ENCODE results near the gene CELF2. TPM values are rescaled to one million over a fixed set of nuclear protein-coding genes. Genes with fewer than 3 reads are reported as not detected.

CELF2 gene
- total RNA-seq, 1 experiment from 2014 or later = 28.7 TPM

DNA sequence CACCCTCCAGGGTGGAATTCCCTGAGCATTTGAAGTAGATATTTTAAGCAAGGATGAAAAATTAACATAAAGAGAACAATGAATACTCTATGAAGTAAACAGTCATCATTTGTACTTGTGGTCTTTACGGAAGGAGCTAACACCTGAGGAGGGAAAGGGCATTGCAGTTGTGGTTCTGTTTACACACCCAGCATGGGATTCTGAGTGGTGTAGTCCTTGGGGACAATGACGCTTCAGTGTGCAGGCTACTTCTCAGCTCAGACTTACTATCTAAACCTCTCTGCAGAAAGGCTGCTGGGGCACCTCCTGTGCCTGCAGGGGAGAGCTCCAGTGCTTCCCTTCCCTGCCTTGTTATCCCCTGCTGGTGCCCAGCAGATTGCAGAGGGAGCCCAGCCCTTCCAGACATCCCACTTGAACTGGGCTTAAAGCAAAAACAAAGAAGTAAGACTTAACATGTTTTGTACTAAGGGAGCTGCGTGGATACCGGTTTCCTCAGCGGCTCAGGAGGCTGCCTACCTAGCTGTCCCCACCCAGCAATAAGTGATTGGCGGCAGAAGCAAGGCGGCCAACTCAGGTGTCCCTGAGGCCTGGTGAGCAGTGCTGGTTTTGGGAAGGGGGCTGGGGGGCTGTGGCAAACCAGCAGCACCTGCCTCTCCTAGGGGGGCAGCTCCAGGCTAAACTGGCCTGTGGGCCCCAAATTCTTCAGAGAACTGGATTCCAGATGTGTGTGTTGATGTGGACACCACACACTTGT lies 89.1 kb downstream of the CELF2 start:
- no peaks in the 10 kb centered on the region for H3K23me2 ChIP-seq (ENCODE audit: insufficient read length, low read depth, low read length, poor library complexity, severe bottlenecking)
- H3K27me3 ChIP-seq (ENCODE audit: insufficient read depth, low read length) = no peaks in the 10 kb centered on the region
- no CpG with 5 or more reads among the region's 7 CpGs for WGBS (ENCODE audit: extremely low coverage, insufficient read length, low lambda C conversion rate)
- no peak overlapping the region for H2BK120ac ChIP-seq (ENCODE audit: low read depth, low read length, poor library complexity, severe bottlenecking)
- no peak overlapping the region for H3K4me2 ChIP-seq (ENCODE audit: insufficient read depth, insufficient read length, low read length)
- no peak overlapping the region for H2BK15ac ChIP-seq (ENCODE audit: low read depth, low read length)
- peaks cover 26 to 36% of the 10 kb centered on the region in 2 experiments for H3K4me1 Mint-ChIP-seq
- no peak overlapping the region for H3K27ac Mint-ChIP-seq
- peaks cover 8 to 9% of the 10 kb centered on the region in 2 experiments; a peak in 4 of 5 replicates for H3K9me3 Mint-ChIP-seq
- no peaks in the 10 kb centered on the region for H3K9me3 ChIP-seq (ENCODE audit: control insufficient read depth, low read depth, low read length)
- no peak overlapping the region for H3K18ac ChIP-seq (ENCODE audit: insufficient read length, low read depth, low read length)
- no peaks in the 10 kb centered on the region for H3K27me3 Mint-ChIP-seq (ENCODE audit: low read depth)
- no peak overlapping the region for H2BK12ac ChIP-seq (ENCODE audit: insufficient read length, low read depth, low read length)
- no peak overlapping the region for H3K23ac ChIP-seq (ENCODE audit: insufficient read length, low read depth, low read length)
- no peak overlapping the region for H3K56ac ChIP-seq (ENCODE audit: insufficient read length, low read depth, low read length)
- H3K27ac ChIP-seq (ENCODE audit: insufficient read length, low read depth, low read length) = no peak overlapping the region
- no peaks in the 10 kb centered on the region for H4K20me1 ChIP-seq (ENCODE audit: control insufficient read depth, insufficient read depth, insufficient read length)
- H3K79me2 ChIP-seq (ENCODE audit: insufficient read depth, low read length) = no peaks in the 10 kb centered on the region
- H4K8ac ChIP-seq (replicated peaks; ENCODE audit: insufficient read length, low read depth, low read length) = no peak overlapping the region
- no peak overlapping the region for H3T11ph ChIP-seq (ENCODE audit: low read length)
- no peaks in the 10 kb centered on the region for H3K79me1 ChIP-seq (ENCODE audit: insufficient read depth, low read depth, low read length, poor library complexity, severe bottlenecking)
- H3K4me3 Mint-ChIP-seq = no peak overlapping the region
- H2BK20ac ChIP-seq (ENCODE audit: low read depth, low read length, poor library complexity, severe bottlenecking) = no peak overlapping the region
- no peak overlapping the region for H2AK5ac ChIP-seq (ENCODE audit: insufficient read length, low read length)
- DNase-seq = no peak
- TF ChIP-seq, protein P1, sequence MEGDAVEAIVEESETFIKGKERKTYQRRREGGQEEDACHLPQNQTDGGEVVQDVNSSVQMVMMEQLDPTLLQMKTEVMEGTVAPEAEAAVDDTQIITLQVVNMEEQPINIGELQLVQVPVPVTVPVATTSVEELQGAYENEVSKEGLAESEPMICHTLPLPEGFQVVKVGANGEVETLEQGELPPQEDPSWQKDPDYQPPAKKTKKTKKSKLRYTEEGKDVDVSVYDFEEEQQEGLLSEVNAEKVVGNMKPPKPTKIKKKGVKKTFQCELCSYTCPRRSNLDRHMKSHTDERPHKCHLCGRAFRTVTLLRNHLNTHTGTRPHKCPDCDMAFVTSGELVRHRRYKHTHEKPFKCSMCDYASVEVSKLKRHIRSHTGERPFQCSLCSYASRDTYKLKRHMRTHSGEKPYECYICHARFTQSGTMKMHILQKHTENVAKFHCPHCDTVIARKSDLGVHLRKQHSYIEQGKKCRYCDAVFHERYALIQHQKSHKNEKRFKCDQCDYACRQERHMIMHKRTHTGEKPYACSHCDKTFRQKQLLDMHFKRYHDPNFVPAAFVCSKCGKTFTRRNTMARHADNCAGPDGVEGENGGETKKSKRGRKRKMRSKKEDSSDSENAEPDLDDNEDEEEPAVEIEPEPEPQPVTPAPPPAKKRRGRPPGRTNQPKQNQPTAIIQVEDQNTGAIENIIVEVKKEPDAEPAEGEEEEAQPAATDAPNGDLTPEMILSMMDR (conservative IDR thresholded peaks at IDR 0.05) = no peak
- no peak overlapping the region for H2BK5ac ChIP-seq (ENCODE audit: insufficient read length, low read length)
- peaks cover 5% of the 10 kb centered on the region; the same call in 1 of the 2 replicates for H3K4me1 ChIP-seq (ENCODE audit: insufficient read depth, low read length)
- no peak overlapping the region for H4K91ac ChIP-seq (ENCODE audit: insufficient read length, low read depth, low read length)
- H3K14ac ChIP-seq (ENCODE audit: insufficient read depth, low read length) = no peak overlapping the region
- no peak overlapping the region for H3K4ac ChIP-seq (ENCODE audit: low read depth, low read length)
- H3K9ac ChIP-seq (ENCODE audit: extremely low read depth, insufficient read length, low read length) = no peak overlapping the region
- H4K5ac ChIP-seq (ENCODE audit: insufficient read length, low read depth, low read length) = no peak overlapping the region
- no peak overlapping the region for H2AFZ ChIP-seq (ENCODE audit: low read length)
- peaks cover 3 to 19% (median 7%) of the 10 kb centered on the region in 3 experiments; a peak in 5 of 7 replicates for H3K36me3 Mint-ChIP-seq (ENCODE audit: insufficient read depth in 1 of 3, low read depth in 3 of 3)
